GM21529 (cell line): ENCODE results near the gene NCAM1.
"Not testable (repeated sequence)": the region's sequence is repeated elsewhere in the genome, so short reads cannot be mapped to it uniquely, and the experiment has no call there.

Experiments used
- ATAC-seq: cut with Tn5 transposase; IDR thresholded peaks from one replicate; pipeline ENCODE4 v1.9.1; 2021; ENCODE audit not compliant: unreplicated experiment

The NCAM1 gene

GRCh38 chr11:113019711-113020110, 58.5 kb downstream of the NCAM1 start:
- ATAC-seq, result no peak

- no peak for ATAC-seq
Observed at GRCh38 chr11:113021111-113021510, 59.9 kb downstream of the NCAM1 start.

- no peak for ATAC-seq
Observed at GRCh38 chr11:113022262-113022661, 61.0 kb downstream of the NCAM1 start.

GRCh38 chr11:113023228-113023627, 62.0 kb downstream of the NCAM1 start:
- ATAC-seq, result no peak

DNA sequence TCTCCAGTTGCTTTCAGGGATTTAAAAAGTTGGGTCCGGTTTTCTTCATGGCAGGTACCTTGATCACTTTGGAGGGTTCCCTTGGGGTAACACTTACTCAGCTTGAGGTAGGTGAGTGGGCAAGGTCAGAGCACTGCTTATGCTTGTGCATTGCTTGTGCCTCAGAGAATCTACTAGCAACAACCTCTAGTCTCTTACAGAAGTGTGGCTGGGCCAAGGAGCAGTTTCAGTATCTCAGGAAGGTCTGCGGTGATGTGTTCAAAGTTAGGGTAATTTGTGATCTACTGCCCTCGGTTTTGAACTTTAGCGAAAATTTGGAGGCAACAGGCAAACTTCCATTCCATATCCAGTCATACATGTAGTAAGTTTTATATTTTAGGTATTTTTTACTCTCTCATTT, 62.8 kb downstream of the NCAM1 start:
- no peak for ATAC-seq

DNA sequence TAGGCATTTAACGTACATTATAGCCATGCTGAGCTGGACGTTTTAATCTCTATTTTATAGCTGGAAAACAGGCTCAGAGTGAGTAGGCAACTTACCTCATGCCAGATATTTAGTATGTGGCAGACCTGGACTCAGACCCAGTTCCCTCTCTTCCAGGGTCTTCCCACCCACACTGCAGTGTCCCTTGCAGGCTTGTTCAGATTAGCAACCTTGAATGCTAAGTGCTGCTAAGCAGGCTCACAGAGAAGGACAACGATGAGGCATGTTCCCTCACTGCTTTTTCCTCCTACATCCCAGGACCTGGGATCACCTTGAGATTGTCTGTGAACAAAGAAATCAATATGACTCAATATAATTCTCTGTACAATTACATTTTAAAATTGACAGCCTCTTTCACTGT, 65.6 kb downstream of the NCAM1 start:
- ATAC-seq, result no peak

GRCh38 chr11:113034576-113034975, 73.4 kb downstream of the NCAM1 start:
- ATAC-seq, result no peak

- ATAC-seq, result no peak
Observed at GRCh38 chr11:113035708-113036107, 74.5 kb downstream of the NCAM1 start.

- no peak for ATAC-seq
Observed at GRCh38 chr11:113043698-113044097, 82.5 kb downstream of the NCAM1 start.

DNA sequence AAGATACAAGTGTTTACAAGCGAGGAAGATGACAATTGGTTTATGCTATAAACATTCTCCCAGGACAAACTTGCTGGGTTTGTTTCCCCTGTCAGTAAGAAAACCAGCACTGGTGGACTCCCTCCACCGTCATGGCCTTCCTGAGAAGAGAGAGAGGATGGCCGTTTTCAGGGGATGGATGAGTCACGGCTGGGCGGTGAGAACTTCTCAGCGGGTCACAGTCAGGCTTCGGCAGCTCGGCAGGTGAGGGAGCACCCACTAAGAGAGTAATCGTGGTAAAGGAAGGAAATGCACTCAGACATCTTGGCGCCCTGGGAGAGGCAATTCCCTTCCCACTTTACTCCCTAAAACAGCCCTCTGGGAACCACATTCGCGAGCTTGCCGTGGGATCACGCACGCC, 83.9 kb downstream of the NCAM1 start:
- no peak for ATAC-seq

- no peak for ATAC-seq
Observed at GRCh38 chr11:113046866-113047265, 85.6 kb downstream of the NCAM1 start.

DNA sequence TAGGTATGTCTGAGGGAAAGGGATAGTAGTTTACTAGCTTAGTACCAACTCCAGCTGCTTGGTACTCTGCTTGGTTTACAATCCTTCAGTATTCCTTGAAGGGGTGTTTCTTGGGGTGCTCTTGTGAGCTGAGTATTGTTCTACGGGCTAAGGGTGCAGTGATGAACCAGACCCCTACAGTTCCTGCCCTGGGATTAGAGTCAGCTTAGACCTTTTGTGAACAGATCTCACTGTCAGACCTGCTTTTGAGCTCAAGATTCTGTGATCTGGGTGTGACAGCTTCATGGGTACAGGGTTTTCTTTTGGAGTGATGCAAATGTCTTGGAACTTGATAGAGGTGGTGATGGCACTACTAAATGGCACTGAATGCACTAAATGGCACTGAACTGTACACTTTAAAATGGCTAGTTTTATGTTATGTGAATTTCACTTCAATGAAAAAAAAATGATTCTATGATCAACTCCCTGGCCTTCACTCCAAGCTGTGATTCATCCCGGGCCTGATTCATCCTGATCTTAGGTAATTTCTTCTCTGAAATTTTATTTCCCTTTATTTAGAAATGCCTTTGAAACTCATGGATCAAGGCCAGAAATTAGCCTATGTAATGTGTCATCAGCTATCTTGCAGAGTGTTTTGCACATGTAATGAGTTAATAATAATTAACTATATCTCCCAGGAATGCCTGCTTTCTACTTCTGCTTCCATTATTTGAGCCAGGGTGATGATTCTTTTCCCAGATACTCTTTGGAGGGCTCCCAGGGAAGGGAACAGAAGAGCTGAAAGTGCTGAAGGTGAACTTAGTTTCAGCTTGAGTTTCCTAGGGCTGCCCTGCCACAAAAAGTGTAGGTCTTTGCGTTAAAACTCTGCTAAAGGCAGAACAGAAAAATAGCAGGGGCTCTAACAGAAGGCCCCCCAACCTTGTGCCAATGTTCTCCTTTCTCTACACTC, 87.9 kb downstream of the NCAM1 start:
- no peak for ATAC-seq

DNA sequence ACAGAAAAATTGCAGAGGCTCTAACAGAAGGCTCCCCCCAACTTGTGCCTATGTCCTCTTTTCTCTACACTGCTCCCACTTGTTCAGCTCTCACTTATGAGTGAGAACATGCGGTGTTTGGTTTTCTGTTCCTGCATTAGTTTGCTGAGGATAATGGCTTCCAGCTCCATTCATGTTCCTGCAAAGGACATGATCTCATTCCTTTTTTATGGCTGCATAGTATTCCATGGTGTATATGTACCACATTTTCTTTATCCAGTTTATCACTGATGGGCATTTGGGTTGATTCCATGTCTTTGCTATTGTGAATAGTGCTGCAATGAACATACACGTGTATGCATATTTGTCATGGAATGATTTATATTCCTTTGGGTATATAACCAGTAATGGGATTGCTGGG, 91.8 kb downstream of the NCAM1 start:
- ATAC-seq, result not testable (repeated sequence)

GRCh38 chr11:113057038-113057437, 95.8 kb downstream of the NCAM1 start:
- ATAC-seq, result no peak

GRCh38 chr11:113059548-113059947, 98.3 kb downstream of the NCAM1 start:
- ATAC-seq, result no peak

DNA sequence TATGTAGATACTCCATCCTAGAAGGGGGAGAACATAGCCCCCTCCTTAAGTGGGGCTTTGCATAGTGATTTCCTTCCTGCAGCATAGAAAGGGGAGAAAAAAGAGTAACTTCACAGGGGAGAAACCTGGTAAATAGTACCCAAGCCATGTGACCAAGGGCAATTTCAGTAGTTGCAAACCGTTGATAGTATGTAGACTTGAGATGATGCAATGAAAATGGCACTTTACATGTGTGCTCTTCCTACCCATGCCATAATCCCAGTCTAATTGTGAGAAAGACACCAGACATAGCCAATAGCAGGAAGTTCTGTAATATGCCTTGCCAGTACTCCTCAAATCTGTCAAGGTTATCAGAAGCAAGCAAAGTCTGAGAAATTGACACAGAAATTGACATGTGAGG, 104.1 kb downstream of the NCAM1 start:
- ATAC-seq, result no peak

DNA sequence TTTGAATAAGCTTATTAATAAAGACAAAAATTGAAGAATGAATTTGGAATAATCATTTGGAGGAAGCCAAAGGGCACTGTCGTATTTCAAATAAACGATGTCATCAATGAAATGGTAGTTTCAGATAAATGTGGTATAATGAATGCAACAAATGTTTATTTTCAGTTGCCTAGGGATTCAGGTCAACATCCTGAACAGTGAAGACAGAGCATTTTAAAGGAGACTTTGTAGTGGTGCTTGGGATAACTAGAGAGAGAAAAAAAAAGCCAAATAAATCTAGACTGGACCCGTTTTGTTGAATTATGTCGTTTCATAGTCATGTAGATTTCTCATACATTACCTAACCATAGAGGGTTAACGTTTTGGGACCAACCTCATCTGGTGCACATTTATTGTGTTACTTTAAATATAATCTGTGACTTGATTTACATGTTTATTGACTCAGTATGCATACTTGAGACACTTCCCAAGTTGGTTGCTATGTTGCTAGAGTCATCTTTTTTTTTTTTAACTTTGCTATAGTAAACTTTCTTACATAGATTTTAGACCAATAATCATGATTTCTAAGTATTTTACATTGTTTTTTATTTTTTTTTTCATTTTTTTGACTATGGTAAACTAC, 111.1 kb downstream of the NCAM1 start:
- no peak for ATAC-seq

DNA sequence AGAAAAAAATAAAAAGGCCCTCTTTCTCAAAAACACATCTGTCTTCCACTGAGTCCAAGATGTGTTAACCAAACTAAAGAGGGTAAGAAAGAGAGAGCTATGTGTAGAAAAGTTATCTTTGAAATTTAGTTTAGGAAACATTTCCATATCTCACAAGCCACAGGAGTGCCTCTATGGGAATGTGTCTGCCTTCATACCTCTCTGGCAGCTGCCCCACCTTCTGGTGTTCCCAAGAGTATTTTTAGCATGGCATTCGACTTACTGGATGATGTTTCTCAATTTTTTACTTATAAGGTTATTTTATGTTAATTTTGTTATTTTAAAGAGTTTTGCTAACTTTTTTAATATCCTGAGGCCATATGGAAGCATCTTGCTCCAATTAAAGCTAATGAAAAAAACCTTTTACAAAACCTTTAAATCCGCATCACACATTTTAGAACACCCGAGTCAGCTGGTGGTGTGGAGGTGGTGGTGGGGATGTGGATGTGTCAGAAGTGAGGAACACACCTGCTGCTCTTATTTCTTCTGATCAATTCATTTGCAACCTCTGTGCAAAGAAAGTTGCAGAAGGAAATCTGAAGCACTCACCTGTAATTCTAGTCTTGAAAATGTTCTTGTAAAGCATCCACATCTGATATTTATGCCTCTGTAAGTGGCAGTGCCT, 112.2 kb downstream of the NCAM1 start:
- no peak for ATAC-seq

GRCh38 chr11:113075586-113076095, 114.4 kb downstream of the NCAM1 start:
- ATAC-seq, result no peak

- ATAC-seq, result no peak
Observed at GRCh38 chr11:113077379-113077778, 116.2 kb downstream of the NCAM1 start.

DNA sequence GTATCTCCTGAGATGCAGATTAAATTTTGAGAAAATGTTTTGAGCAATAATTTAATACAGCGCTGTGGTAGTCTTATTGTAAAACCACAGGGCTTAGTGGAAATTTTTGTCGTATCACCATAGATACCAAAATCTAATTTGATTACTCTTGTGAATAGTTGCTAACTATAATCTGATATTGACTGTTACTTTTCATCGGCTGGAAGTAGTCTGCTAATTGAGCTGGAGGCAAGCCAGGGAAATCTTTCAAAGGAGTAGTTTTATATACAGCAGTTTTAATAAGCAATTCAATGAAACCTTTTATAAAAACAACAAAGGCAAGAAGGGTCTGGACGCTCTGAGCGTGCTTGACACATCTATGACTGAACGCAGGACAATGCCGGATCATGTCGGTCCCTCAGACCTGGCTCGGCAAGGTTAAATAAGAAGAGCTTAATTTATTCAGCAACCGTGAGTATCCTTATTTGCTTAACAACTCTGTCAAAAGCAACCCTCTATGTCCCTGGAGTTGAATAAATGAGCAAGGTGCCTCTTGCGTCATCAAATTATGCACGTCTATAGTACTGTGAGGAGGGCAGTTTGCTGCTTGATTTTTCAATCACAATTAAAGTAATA, 121.2 kb downstream of the NCAM1 start:
- no peak for ATAC-seq
